B cell (primary cell): ENCODE measurements around the gene TRAPPC12. TPM values are rescaled to one million over a fixed set of nuclear protein-coding genes. Genes with fewer than 3 reads are reported as not detected.

ENCODE experiments used
- ATAC-seq: fragments of 200-7000 bp; cut with Tn5 transposase; one replicate; pipeline ENCODE4 v1.10.0; 2021; ENCODE audit warnings: low read depth, mild to moderate bottlenecking, moderate number of reproducible peaks, moderate library complexity
- CTCF ChIA-PET: fragments of 350-600 bp; sonication (Branson Sonifier 250); formaldehyde crosslinking; loops from one replicate; lab custom pipeline; 2021; ENCODE audit warnings: antibody characterized with exemption, inconsistent platforms; lab: Charles Lee
- POLR2A ChIA-PET: fragments of 350-600 bp; sonication (Branson Sonifier 250); formaldehyde crosslinking; loops from one replicate; lab custom pipeline; 2021; ENCODE audit warnings: antibody characterized with exemption; lab: Charles Lee
- DNase-seq: peaks from one replicate; pipeline ENCODE4 v3.0.0; 2013
- H2AFZ ChIP-seq: 2 replicates; pipeline ENCODE4 v1.6.1; 2012; ENCODE audit warnings: mild to moderate bottlenecking, low read depth, low read length; ENCODE audit not compliant: insufficient read depth, poor library complexity, severe bottlenecking
- H3K27ac ChIP-seq, 2 donors: 1 replicate in 1 of 2; 2 replicates in 1 of 2; pipeline ENCODE4 v1.5.1; 2012 to 2013; ENCODE audit warnings: low read length in 2 of 2, mild to moderate bottlenecking in 2 of 2, moderate library complexity in 1 of 2
- H3K27me3 ChIP-seq, 4 experiments: fragments of 200-600 bp in 1 of 4; sonication (generic) in 1 of 4; replicated peaks in 1 of 4; 1 replicate in 2 of 4; 2 replicates in 2 of 4; pipeline versions ENCODE4 v1.6.1 to v1.7.0; 2013 to 2016; ENCODE audit warnings: low read length in 3 of 4, mild to moderate bottlenecking in 2 of 4, mixed read lengths in 1 of 4, moderate library complexity in 1 of 4; ENCODE audit not compliant: insufficient read depth in 4 of 4, control insufficient read depth in 3 of 4; ENCODE audit errors: control extremely low read depth in 1 of 4
- H3K36me3 ChIP-seq, 2 experiments: replicated peaks in 1 of 2; 1 replicate in 1 of 2; 2 replicates in 1 of 2; pipeline versions ENCODE4 v1.6.1 to v1.7.1; 2013; ENCODE audit warnings: low read length in 1 of 2; ENCODE audit not compliant: insufficient read depth in 2 of 2, control insufficient read depth in 1 of 2; ENCODE audit errors: control extremely low read depth in 1 of 2, extremely low read depth in 1 of 2
- H3K4me1 ChIP-seq, 2 donors: fragments of 200-600 bp in 1 of 2; sonication (generic) in 1 of 2; 1 replicate in 1 of 2; 2 replicates in 1 of 2; pipeline versions ENCODE4 v1.5.1 to v1.6.1; 2013 to 2017; ENCODE audit warnings: low read length in 2 of 2; ENCODE audit not compliant: control insufficient read depth in 2 of 2, insufficient read depth in 2 of 2
- H3K4me2 ChIP-seq: replicated peaks from 2 replicates; pipeline ENCODE3; 2012; ENCODE audit warnings: mild to moderate bottlenecking, low read depth, low read length; ENCODE audit not compliant: poor library complexity, severe bottlenecking
- H3K4me3 ChIP-seq, 5 experiments: fragments of 200-600 bp in 1 of 5; sonication (generic) in 1 of 5; 1 replicate in 3 of 5; 2 replicates in 2 of 5; pipeline versions ENCODE4 v1.5.1 to v1.7.0; 2011 to 2016; ENCODE audit warnings: low read length in 4 of 5, mild to moderate bottlenecking in 4 of 5, low read depth in 2 of 5, control low read depth in 1 of 5, moderate library complexity in 1 of 5; ENCODE audit not compliant: insufficient read depth in 1 of 5; ENCODE audit errors: control extremely low read depth in 1 of 5, extremely low read depth in 1 of 5
- H3K79me2 ChIP-seq: fragments of 200-600 bp; sonication (generic); one replicate; pipeline ENCODE4 v1.6.0; 2016; ENCODE audit warnings: low read length; ENCODE audit not compliant: control insufficient read depth, insufficient read depth
- H3K9ac ChIP-seq: fragments of 200-600 bp; sonication (generic); 2 replicates; pipeline ENCODE4 v1.6.1; 2017; ENCODE audit warnings: mild to moderate bottlenecking, low read length, moderate library complexity
- H3K9me3 ChIP-seq, 3 donors: one replicate each; pipeline versions ENCODE4 v1.6.1 to v1.7.1; 2013; ENCODE audit warnings: low read length in 2 of 3; ENCODE audit not compliant: control insufficient read depth in 2 of 3, insufficient read depth in 1 of 3; ENCODE audit errors: control extremely low read depth in 1 of 3
- H4K20me1 ChIP-seq: 2 replicates; pipeline ENCODE4 v1.6.0; 2012; ENCODE audit warnings: mild to moderate bottlenecking, low read length; ENCODE audit not compliant: insufficient read depth, control insufficient read depth, poor library complexity, severe bottlenecking
- H3K27ac Mint-ChIP-seq: one replicate; pipeline ENCODE4 v1.8.0; 2021; ENCODE audit warnings: mixed read lengths
- H3K27me3 Mint-ChIP-seq: one replicate; pipeline ENCODE4 v1.8.0; 2021; ENCODE audit warnings: mixed read lengths
- H3K4me1 Mint-ChIP-seq: one replicate; pipeline ENCODE4 v1.8.0; 2021; ENCODE audit warnings: mixed read lengths
- H3K4me3 Mint-ChIP-seq: one replicate; pipeline ENCODE4 v1.8.0; 2021; ENCODE audit warnings: mixed read lengths
- H3K9me3 Mint-ChIP-seq: one replicate; pipeline ENCODE4 v1.8.0; 2022; ENCODE audit warnings: mixed read lengths; ENCODE audit not compliant: insufficient read depth
- EZH2 ChIP-seq: IDR thresholded peaks from 2 replicates; pipeline ENCODE4 v1.6.1; 2012; ENCODE audit warnings: borderline replicate concordance, low read depth, mild to moderate bottlenecking, moderate library complexity, low read length; ENCODE audit not compliant: insufficient read depth, poor library complexity, severe bottlenecking
- WGBS: methylation state at CpG from one replicate; pipeline ENCODE4 v1.1.5; 2013; ENCODE audit warnings: missing lambda C conversion rate; ENCODE audit not compliant: insufficient coverage; 5-methylcytosine and 5-hydroxymethylcytosine counted together
- intact Hi-C: fragments of 100-400 bp; cut with micrococcal nuclease; formaldehyde crosslinking; loops from one replicate; pipeline ENCODE4 v1.10.0; 2022
- polyA plus RNA-seq: library from polyadenylated mRNA; depleted of rRNA; stranded (reverse); fragments of >200 nt; gene quantifications from 2 replicates; pipeline ENCODE4 v1.2.3, GENCODE V29; 2012
- total RNA-seq, 2 donors: library from RNA; stranded (reverse); fragments of 120-200 nt in 1 of 2; gene quantifications; 1 replicate in 1 of 2; 2 replicates in 1 of 2; pipeline versions ENCODE4 v1.2.3 to v1.2.4, GENCODE V29; 2013 to 2022
- TF ChIP-seq, protein P1 (sequence below): fragments of 200-600 bp; IDR thresholded peaks from one replicate; pipeline ENCODE4 v1.8.0; 2022; ENCODE audit warnings: antibody characterized with exemption, mild to moderate bottlenecking

Gene TRAPPC12
- total and polyA plus RNA-seq, 2 donors (not counting 1 experiment from before 2014, with no cell fraction given) = 80.9 to 151 TPM

DNA sequence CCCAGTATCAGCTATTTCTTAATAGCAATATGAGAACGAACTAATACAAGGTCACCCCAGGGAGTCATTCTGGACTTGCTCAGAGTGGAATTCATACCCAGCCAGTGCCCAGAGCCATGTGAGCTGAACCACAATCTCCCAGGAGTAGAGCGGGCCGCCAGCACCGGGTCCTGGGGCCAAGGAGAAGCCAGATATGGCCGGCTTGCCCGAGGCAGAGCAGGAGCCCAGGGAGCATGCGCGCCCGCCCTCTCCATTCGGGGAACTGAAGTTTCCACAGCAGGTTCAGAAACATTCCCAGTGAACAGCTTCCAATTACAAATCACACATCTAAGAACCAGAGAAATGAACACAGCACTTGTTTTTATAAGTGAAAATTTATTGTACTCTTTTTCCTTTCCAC, 39.4 kb upstream of the TRAPPC12 start:
- Mint-ChIP-seq H3K27ac (no peak overlapping the region), H3K4me3 (no peak overlapping the region), H3K9me3 (no peaks in the 10 kb centered on the region), H3K27me3 (no peaks in the 10 kb centered on the region), H3K4me1 (no peaks in the 10 kb centered on the region)
- DNase-seq = no peak
- WGBS = over 99% methylated on average over 9 of the region's 10 CpGs
- Histone ChIP-seq H3K9me3 (peaks cover 0 to 5% (median 0%) of the 10 kb centered on the region in 3 donors), H3K27me3 (no peaks in the 10 kb centered on the region), H3K4me1 (no peaks in the 10 kb centered on the region), H3K36me3 (peaks cover 0 to 16% of the 10 kb centered on the region in 2 experiments), H3K27ac (no peak overlapping the region), H2AFZ (no peak overlapping the region), H4K20me1 (no peaks in the 10 kb centered on the region), H3K4me3 (no peak overlapping the region), H3K4me2 (no peak overlapping the region), H3K79me2 (peaks cover 13% of the 10 kb centered on the region), H3K9ac (no peak overlapping the region)
- intact Hi-C loops = no loop called here
- CTCF ChIA-PET = no interaction called here
- POLR2A ChIA-PET = no interaction called here
- ATAC-seq = no peak
- TF ChIP-seq EZH2 = no peak
- TF ChIP-seq, protein P1, sequence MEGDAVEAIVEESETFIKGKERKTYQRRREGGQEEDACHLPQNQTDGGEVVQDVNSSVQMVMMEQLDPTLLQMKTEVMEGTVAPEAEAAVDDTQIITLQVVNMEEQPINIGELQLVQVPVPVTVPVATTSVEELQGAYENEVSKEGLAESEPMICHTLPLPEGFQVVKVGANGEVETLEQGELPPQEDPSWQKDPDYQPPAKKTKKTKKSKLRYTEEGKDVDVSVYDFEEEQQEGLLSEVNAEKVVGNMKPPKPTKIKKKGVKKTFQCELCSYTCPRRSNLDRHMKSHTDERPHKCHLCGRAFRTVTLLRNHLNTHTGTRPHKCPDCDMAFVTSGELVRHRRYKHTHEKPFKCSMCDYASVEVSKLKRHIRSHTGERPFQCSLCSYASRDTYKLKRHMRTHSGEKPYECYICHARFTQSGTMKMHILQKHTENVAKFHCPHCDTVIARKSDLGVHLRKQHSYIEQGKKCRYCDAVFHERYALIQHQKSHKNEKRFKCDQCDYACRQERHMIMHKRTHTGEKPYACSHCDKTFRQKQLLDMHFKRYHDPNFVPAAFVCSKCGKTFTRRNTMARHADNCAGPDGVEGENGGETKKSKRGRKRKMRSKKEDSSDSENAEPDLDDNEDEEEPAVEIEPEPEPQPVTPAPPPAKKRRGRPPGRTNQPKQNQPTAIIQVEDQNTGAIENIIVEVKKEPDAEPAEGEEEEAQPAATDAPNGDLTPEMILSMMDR = no peak

DNA sequence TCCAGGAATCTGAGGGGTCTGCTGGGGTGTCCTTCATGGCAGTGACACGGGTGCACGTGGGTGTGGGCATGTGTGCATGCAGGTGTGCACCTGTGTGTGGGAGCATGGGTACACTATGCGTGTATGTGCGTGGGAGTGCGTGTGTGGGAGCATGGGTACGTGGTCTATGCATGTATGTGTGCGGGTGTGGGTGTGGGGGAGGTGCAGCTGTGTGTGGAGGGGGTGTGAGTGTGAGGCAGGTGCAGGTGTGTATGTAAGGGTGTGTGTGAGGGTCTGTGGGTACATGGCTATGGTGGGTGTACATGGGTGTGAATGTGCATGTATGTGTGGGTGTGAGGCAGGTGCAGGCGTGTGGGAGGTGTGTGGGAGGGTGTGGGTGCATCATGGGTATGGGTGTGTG, 38.2 kb upstream of the TRAPPC12 start:
- WGBS = 99% methylated on average over 8 of the region's 8 CpGs
- ATAC-seq (no peak), DNase-seq (no peak)
- H3K9me3 ChIP-seq = no peaks in the 10 kb centered on the region
- Mint-ChIP-seq H3K4me3 (no peak overlapping the region), H3K27me3 (no peaks in the 10 kb centered on the region), H3K27ac (no peak overlapping the region), H3K9me3 (no peaks in the 10 kb centered on the region), H3K4me1 (no peaks in the 10 kb centered on the region)
- no peak overlapping the region for H3K27ac ChIP-seq
- TF ChIP-seq EZH2 = no peak
- TF ChIP-seq, protein P1 = no peak
- no peak overlapping the region for H2AFZ ChIP-seq
- no peak overlapping the region for H3K4me3 ChIP-seq
- H3K27me3 ChIP-seq = no peaks in the 10 kb centered on the region
- no peak overlapping the region for H3K9ac ChIP-seq
- H3K4me1 ChIP-seq = no peaks in the 10 kb centered on the region
- no peak overlapping the region for H3K4me2 ChIP-seq
- POLR2A ChIA-PET = no interaction called here
- H4K20me1 ChIP-seq = no peaks in the 10 kb centered on the region
- peaks cover 0 to 7% of the 10 kb centered on the region in 2 experiments for H3K36me3 ChIP-seq
- intact Hi-C loops = no loop called here
- peaks cover 3% of the 10 kb centered on the region for H3K79me2 ChIP-seq
- CTCF ChIA-PET = no interaction called here
